HG03066 (cell line): Measurements from ENCODE around the gene SCYGR3.

Experiments
- ATAC-seq: cut with Tn5 transposase; IDR thresholded peaks from one replicate; pipeline ENCODE4 v1.9.1; 2021; ENCODE audit warnings: low read depth; ENCODE audit not compliant: unreplicated experiment

The SCYGR3 gene

GRCh38 chr2:227614740-227615139, at the start of gene SCYGR3:
Gene SCYGR3, minus strand, starts transcription at chr2:227614840. Its CDS starts 0 bp downstream, at chr2:227614840.
- ATAC-seq: no peak

- ATAC-seq: no peak
Measured at GRCh38 chr2:227661827-227662226, 47.2 kb upstream of the SCYGR3 start.

- ATAC-seq: no peak
Measured at GRCh38 chr2:227661025-227661649, 46.5 kb upstream of the SCYGR3 start.

- no peak for ATAC-seq
Measured at GRCh38 chr2:227657199-227657845, 42.7 kb upstream of the SCYGR3 start.

- no peak for ATAC-seq
Measured at GRCh38 chr2:227655454-227655853, 40.8 kb upstream of the SCYGR3 start.

- no peak for ATAC-seq
Measured at GRCh38 chr2:227654426-227654825, 39.8 kb upstream of the SCYGR3 start.

- no peak for ATAC-seq
Measured at GRCh38 chr2:227653419-227653818, 38.8 kb upstream of the SCYGR3 start.

- ATAC-seq: no peak
Measured at GRCh38 chr2:227643990-227644551, 29.4 kb upstream of the SCYGR3 start.

GRCh38 chr2:227642656-227643055, 28.0 kb upstream of the SCYGR3 start:
- ATAC-seq: no peak

- ATAC-seq: no peak
Measured at GRCh38 chr2:227634201-227634600, 19.6 kb upstream of the SCYGR3 start.

GRCh38 chr2:227632827-227633226, 18.2 kb upstream of the SCYGR3 start:
- no peak for ATAC-seq

- no peak for ATAC-seq
Measured at GRCh38 chr2:227630322-227630721, 15.7 kb upstream of the SCYGR3 start.

GRCh38 chr2:227629435-227629834, 14.8 kb upstream of the SCYGR3 start:
- no peak for ATAC-seq

- peak; percentile 80 for ATAC-seq
Measured at GRCh38 chr2:227627769-227628168, 13.1 kb upstream of the SCYGR3 start.

GRCh38 chr2:227626580-227627151, 12.0 kb upstream of the SCYGR3 start:
- ATAC-seq: no peak

GRCh38 chr2:227625420-227625819, 10.8 kb upstream of the SCYGR3 start:
- no peak for ATAC-seq

GRCh38 chr2:227623226-227623625, 8.6 kb upstream of the SCYGR3 start:
- ATAC-seq: no peak

GRCh38 chr2:227617316-227618230, 2.9 kb upstream of the SCYGR3 start, which contains the start of gene SCYGR4:
Gene SCYGR4, plus strand, starts transcription at chr2:227617498. Its CDS starts 0 bp downstream, at chr2:227617498.
- ATAC-seq: no peak

- no peak for ATAC-seq
Measured at GRCh38 chr2:227616631-227617030, 2.0 kb upstream of the SCYGR3 start.

- no peak for ATAC-seq
Measured at GRCh38 chr2:227615906-227616305, 1.3 kb upstream of the SCYGR3 start.

GRCh38 chr2:227615181-227615580, 541 bp upstream of the SCYGR3 start:
- ATAC-seq: no peak
